ENCODE results near the gene AGBL4.
"Not testable (repeated sequence)": the region's sequence is repeated elsewhere in the genome, so short reads cannot be mapped to it uniquely, and the experiment has no call there.

Gene AGBL4

GRCh38 chr1:49995734-49996133 is 28.0 kb downstream of the AGBL4 start:
- no peak overlapping the region for H3K4me2 ChIP-seq (ENCODE audit: insufficient read depth, low read length)
- H3K36me3 ChIP-seq (ENCODE audit: insufficient read depth, low read length) = no peaks in the 10 kb centered on the region
- H3K27ac ChIP-seq (ENCODE audit: low read length) = no peak overlapping the region
- no peak overlapping the region for H3K4me3 ChIP-seq (ENCODE audit: low read depth in 1 of 2, low read length in 2 of 2)
- ATAC-seq (ENCODE audit: insufficient read depth, low read depth) = no peak
- TF ChIP-seq CTCF (IDR thresholded peaks at IDR 0.05; ENCODE audit: borderline replicate concordance, extremely low read depth, low read length, poor library complexity, severe bottlenecking) = no peak
- TF ChIP-seq EZH2 (IDR thresholded peaks at IDR 0.05; ENCODE audit: borderline replicate concordance, low read depth, low read length, severe bottlenecking) = no peak
- no peak for DNase-seq
- H4K20me1 ChIP-seq (ENCODE audit: insufficient read depth, low read length) = no peaks in the 10 kb centered on the region
- H3K9me3 ChIP-seq (ENCODE audit: insufficient read depth, low read length, severe bottlenecking) = no peaks in the 10 kb centered on the region
- no peaks in the 10 kb centered on the region for H3K4me1 ChIP-seq (ENCODE audit: insufficient read depth, low read length)
- H3K27me3 ChIP-seq (ENCODE audit: insufficient read depth, low read length, poor library complexity) = no peaks in the 10 kb centered on the region
- no peaks in the 10 kb centered on the region for H3K79me2 ChIP-seq (ENCODE audit: insufficient read depth, low read length)
- H2AFZ ChIP-seq (ENCODE audit: low read depth, low read length) = no peak overlapping the region
- no peak overlapping the region for H3K9ac ChIP-seq (ENCODE audit: low read depth, low read length)

DNA sequence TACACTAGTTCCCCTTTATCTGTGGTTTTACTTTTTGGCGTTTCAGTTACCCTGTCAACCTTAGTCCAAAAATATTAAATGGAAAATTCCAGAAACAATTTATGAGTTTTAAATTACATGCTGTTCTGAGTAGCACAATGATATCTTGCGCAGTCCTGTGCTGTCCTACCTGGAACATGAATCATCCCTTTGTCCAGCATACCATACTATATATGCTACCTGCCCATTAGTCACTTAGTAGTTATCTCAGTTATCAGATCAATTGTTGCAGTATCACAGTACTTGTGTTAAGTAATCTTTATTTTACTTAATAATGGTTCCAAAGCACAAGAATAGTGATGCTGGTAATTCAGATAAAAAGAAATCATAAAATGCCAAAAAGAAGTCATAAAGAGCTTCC is 52.7 kb downstream of the AGBL4 start:
- no peaks in the 10 kb centered on the region for H3K9me3 ChIP-seq (ENCODE audit: insufficient read depth, low read length, severe bottlenecking)

DNA sequence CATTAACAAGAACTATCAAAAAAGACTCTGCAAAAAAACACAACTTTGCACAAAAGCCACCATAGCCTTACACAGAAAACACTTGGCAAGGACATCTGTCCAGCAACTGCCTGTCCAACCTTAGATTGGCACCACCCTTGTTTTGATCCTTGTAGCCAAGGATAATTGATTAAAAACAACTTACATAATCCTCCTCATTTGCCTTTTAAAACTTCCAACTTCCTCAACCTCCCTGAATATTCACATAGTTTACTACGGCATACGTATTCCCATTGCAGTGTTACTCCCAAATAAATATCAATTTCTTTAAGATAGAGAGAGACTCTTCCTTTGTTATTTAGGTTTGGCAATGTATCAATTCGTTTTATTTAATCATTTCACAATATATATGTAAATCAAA is 72.4 kb downstream of the AGBL4 start:
- Histone ChIP-seq H2AFZ (ENCODE audit: low read depth, low read length) (no peak overlapping the region), H3K79me2 (ENCODE audit: insufficient read depth, low read length) (no peaks in the 10 kb centered on the region), H3K4me3 (ENCODE audit: low read depth in 1 of 2, low read length in 2 of 2) (no peak overlapping the region), H3K4me1 (ENCODE audit: insufficient read depth, low read length) (no peaks in the 10 kb centered on the region), H3K36me3 (ENCODE audit: insufficient read depth, low read length) (no peaks in the 10 kb centered on the region), H3K27ac (ENCODE audit: low read length) (no peak overlapping the region), H3K4me2 (ENCODE audit: insufficient read depth, low read length) (no peak overlapping the region), H4K20me1 (ENCODE audit: insufficient read depth, low read length) (no peaks in the 10 kb centered on the region), H3K27me3 (ENCODE audit: insufficient read depth, low read length, poor library complexity) (no peaks in the 10 kb centered on the region), H3K9me3 (ENCODE audit: insufficient read depth, low read length, severe bottlenecking) (no peaks in the 10 kb centered on the region), H3K9ac (ENCODE audit: low read depth, low read length) (no peak overlapping the region)
- DNase-seq (no peak), ATAC-seq (ENCODE audit: insufficient read depth, low read depth) (no peak)
- TF ChIP-seq EZH2 (IDR thresholded peaks at IDR 0.05; ENCODE audit: borderline replicate concordance, low read depth, low read length, severe bottlenecking) (no peak), CTCF (IDR thresholded peaks at IDR 0.05; ENCODE audit: borderline replicate concordance, extremely low read depth, low read length, poor library complexity, severe bottlenecking) (no peak)

More for the DNA sequence above, 52.7 kb downstream of the AGBL4 start:
- Histone ChIP-seq H3K4me3 (ENCODE audit: low read depth in 1 of 2, low read length in 2 of 2) (no peak overlapping the region), H3K36me3 (ENCODE audit: insufficient read depth, low read length) (no peaks in the 10 kb centered on the region), H4K20me1 (ENCODE audit: insufficient read depth, low read length) (no peaks in the 10 kb centered on the region), H3K9ac (ENCODE audit: low read depth, low read length) (no peak overlapping the region), H3K27me3 (ENCODE audit: insufficient read depth, low read length, poor library complexity) (no peaks in the 10 kb centered on the region), H3K4me2 (ENCODE audit: insufficient read depth, low read length) (no peak overlapping the region), H3K79me2 (ENCODE audit: insufficient read depth, low read length) (no peaks in the 10 kb centered on the region), H2AFZ (ENCODE audit: low read depth, low read length) (no peak overlapping the region), H3K4me1 (ENCODE audit: insufficient read depth, low read length) (no peaks in the 10 kb centered on the region), H3K27ac (ENCODE audit: low read length) (no peak overlapping the region)
- DNase-seq (no peak), ATAC-seq (ENCODE audit: insufficient read depth, low read depth) (no peak)
- TF ChIP-seq EZH2 (IDR thresholded peaks at IDR 0.05; ENCODE audit: borderline replicate concordance, low read depth, low read length, severe bottlenecking) (no peak), CTCF (IDR thresholded peaks at IDR 0.05; ENCODE audit: borderline replicate concordance, extremely low read depth, low read length, poor library complexity, severe bottlenecking) (no peak)

GRCh38 chr1:49915301-49915700 is 108.5 kb downstream of the AGBL4 start:
- not testable (repeated sequence) for H3K9ac ChIP-seq (ENCODE audit: low read depth, low read length); H3K27ac ChIP-seq (ENCODE audit: low read length); ATAC-seq (ENCODE audit: insufficient read depth, low read depth); H2AFZ ChIP-seq (ENCODE audit: low read depth, low read length); H3K36me3 ChIP-seq (ENCODE audit: insufficient read depth, low read length); H3K4me3 ChIP-seq (ENCODE audit: low read depth in 1 of 2, low read length in 2 of 2); DNase-seq; H3K4me2 ChIP-seq (ENCODE audit: insufficient read depth, low read length); H3K4me1 ChIP-seq (ENCODE audit: insufficient read depth, low read length); H4K20me1 ChIP-seq (ENCODE audit: insufficient read depth, low read length); H3K79me2 ChIP-seq (ENCODE audit: insufficient read depth, low read length); H3K27me3 ChIP-seq (ENCODE audit: insufficient read depth, low read length, poor library complexity); H3K9me3 ChIP-seq (ENCODE audit: insufficient read depth, low read length, severe bottlenecking)
